Right lobe of liver (tissue), 4 donors: ENCODE measurements around the gene TMC2.

Experiments used
- POLR2A ChIP-seq: fragments of 450-650 bp; IDR thresholded peaks from one replicate; pipeline ENCODE4 v1.6.1; 2017; ENCODE audit warnings: antibody characterized with exemption, mild to moderate bottlenecking
- TF ChIP-seq, protein P1 (sequence below), 4 donors: fragments of 200-600 bp in 3 of 4; fragments of 450-650 bp in 1 of 4; IDR thresholded peaks; one replicate each; pipeline versions ENCODE4 v1.5.1 to v1.8.0; 2016 to 2022; ENCODE audit warnings: antibody characterized with exemption in 4 of 4, mild to moderate bottlenecking in 2 of 4
- donor health status: DM: no; HTN: no; CAD: no.
- donor health status: DM: no; HTN: no; CAD: no.
- donor health status: DM: no; HTN: yes; CAD: no.

DNA sequence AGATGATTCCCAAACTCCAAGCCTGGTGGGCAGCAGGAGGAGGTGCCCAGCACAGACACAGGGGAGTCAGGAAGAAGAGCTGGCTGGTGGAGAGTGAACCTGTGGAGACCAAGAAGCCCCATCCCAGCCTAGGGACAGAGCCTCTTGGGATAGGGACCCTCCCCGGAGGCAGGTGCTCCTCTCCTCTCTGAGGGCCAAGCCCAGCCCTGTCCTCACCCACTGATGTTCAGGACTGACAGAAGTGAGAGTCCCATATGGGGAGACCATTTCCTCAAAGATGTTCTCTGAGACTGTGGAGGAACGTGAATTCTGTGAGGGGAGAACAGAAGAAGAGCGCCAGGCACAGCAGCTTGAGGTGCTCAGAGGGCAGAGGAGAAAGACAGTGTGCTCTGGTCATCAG is 153.8 kb downstream of the TMC2 start:
- TF ChIP-seq, protein P1, sequence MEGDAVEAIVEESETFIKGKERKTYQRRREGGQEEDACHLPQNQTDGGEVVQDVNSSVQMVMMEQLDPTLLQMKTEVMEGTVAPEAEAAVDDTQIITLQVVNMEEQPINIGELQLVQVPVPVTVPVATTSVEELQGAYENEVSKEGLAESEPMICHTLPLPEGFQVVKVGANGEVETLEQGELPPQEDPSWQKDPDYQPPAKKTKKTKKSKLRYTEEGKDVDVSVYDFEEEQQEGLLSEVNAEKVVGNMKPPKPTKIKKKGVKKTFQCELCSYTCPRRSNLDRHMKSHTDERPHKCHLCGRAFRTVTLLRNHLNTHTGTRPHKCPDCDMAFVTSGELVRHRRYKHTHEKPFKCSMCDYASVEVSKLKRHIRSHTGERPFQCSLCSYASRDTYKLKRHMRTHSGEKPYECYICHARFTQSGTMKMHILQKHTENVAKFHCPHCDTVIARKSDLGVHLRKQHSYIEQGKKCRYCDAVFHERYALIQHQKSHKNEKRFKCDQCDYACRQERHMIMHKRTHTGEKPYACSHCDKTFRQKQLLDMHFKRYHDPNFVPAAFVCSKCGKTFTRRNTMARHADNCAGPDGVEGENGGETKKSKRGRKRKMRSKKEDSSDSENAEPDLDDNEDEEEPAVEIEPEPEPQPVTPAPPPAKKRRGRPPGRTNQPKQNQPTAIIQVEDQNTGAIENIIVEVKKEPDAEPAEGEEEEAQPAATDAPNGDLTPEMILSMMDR (IDR thresholded peaks at IDR 0.05): no peak
- TF ChIP-seq POLR2A: no peak
